Activated naive CD8-positive, alpha-beta T cell treated with anti-CD3 and anti-CD28 coated beads, Interleukin-2, amount 10 ng/mL, durations not matched to agents 7 days and 5 days (primary cell): ENCODE data around the gene RAB11FIP3. TPM values are rescaled to one million over a fixed set of nuclear protein-coding genes. Genes with fewer than 3 reads are reported as not detected.
"Not testable (repeated sequence)": the region's sequence is repeated elsewhere in the genome, so short reads cannot be mapped to it uniquely, and the experiment has no call there.

Experiments used
- ATAC-seq: fragments of 150-1000 bp; cut with Tn5 transposase; one replicate; pipeline ENCODE4 v1.10.0; 2021; ENCODE audit warnings: low read depth, moderate library complexity
- POLR2A ChIA-PET: fragments of 350-600 bp; sonication (Branson Sonifier 250); formaldehyde crosslinking; loops from one replicate; lab custom pipeline; 2021; ENCODE audit warnings: antibody characterized with exemption; lab: Charles Lee
- DNase-seq: peaks from one replicate; pipeline ENCODE4 v3.0.0; 2021
- H3K27ac Mint-ChIP-seq: one replicate; pipeline ENCODE4 v1.8.0; 2022; ENCODE audit warnings: mild to moderate bottlenecking, mixed read lengths
- H3K27me3 Mint-ChIP-seq: one replicate; pipeline ENCODE4 v1.8.0; 2022; ENCODE audit warnings: mild to moderate bottlenecking, moderate library complexity, mixed read lengths
- H3K36me3 Mint-ChIP-seq: one replicate; pipeline ENCODE4 v1.8.0; 2021; ENCODE audit warnings: mild to moderate bottlenecking, mixed read lengths
- H3K4me1 Mint-ChIP-seq: one replicate; pipeline ENCODE4 v1.8.0; 2021; ENCODE audit warnings: mixed read lengths
- H3K4me3 Mint-ChIP-seq: one replicate; pipeline ENCODE4 v1.8.0; 2022; ENCODE audit warnings: mild to moderate bottlenecking, moderate library complexity, mixed read lengths
- H3K9me3 Mint-ChIP-seq: one replicate; pipeline ENCODE4 v1.8.0; 2021; ENCODE audit warnings: mixed read lengths
- total RNA-seq, 2 experiments: library from RNA; stranded (reverse); gene quantifications; one replicate each; pipeline ENCODE4 v1.2.3, GENCODE V29; 2021

RAB11FIP3 gene
- total RNA-seq, 2 experiments from 2014 or later: 28.8 to 29.3 TPM

GRCh38 chr16:381789-382717 lies 43.4 kb upstream of the RAB11FIP3 start, which contains the start of gene PGAP6:
Gene PGAP6, minus strand, starts transcription at chr16:381978. Its CDS starts 157 bp downstream, at chr16:381821.
- peak within 1 kb of the TSS; percentile 34 for H3K27ac Mint-ChIP-seq
- ATAC-seq: peak; percentile 67
- peaks cover 9% of the 10 kb centered on the region for H3K4me1 Mint-ChIP-seq

GRCh38 chr16:383326-384051 lies 42.0 kb upstream of the RAB11FIP3 start:
- ATAC-seq: peak; percentile 23
- H3K4me3 Mint-ChIP-seq: peak overlapping the region; percentile 87

More at GRCh38 chr16:381789-382717, 43.4 kb upstream of the RAB11FIP3 start, which contains the start of gene PGAP6:
- Mint-ChIP-seq H3K9me3 (no peaks in the 10 kb centered on the region), H3K36me3 (no peaks in the 10 kb centered on the region), H3K4me3 (peak within 1 kb of the TSS; percentile 87), H3K27me3 (peaks cover 5% of the 10 kb centered on the region)
- DNase-seq: peak; percentile 82
- POLR2A ChIA-PET: interaction anchor here (1.2 to 4.6 kb wide), 3 partner anchors 10 to 19 kb away, joined by 3 to 27 read pairs (median 14); partner anchors contain the start of genes DECR2 and MRPL28

GRCh38 chr16:386641-387156 lies 38.8 kb upstream of the RAB11FIP3 start:
- no peak overlapping the region for H3K4me3 Mint-ChIP-seq
- H3K27me3 Mint-ChIP-seq: peaks cover 5% of the 10 kb centered on the region
- H3K36me3 Mint-ChIP-seq: no peaks in the 10 kb centered on the region
- DNase-seq (no peak), ATAC-seq (no peak)
- POLR2A ChIA-PET: interaction anchor here (0.6 kb wide), 1 partner anchor 923 kb away, joined by 3 read pairs; the partner anchor contains the start of gene UBE2I
- no peak overlapping the region for H3K27ac Mint-ChIP-seq
- peaks cover 2% of the 10 kb centered on the region for H3K9me3 Mint-ChIP-seq
- H3K4me1 Mint-ChIP-seq: peaks cover 10% of the 10 kb centered on the region

More at GRCh38 chr16:383326-384051, 42.0 kb upstream of the RAB11FIP3 start:
- peaks cover 9% of the 10 kb centered on the region for H3K4me1 Mint-ChIP-seq
- H3K9me3 Mint-ChIP-seq: no peaks in the 10 kb centered on the region
- peaks cover 5% of the 10 kb centered on the region for H3K27me3 Mint-ChIP-seq
- H3K27ac Mint-ChIP-seq: peak overlapping the region; percentile 65
- POLR2A ChIA-PET: interaction anchor here (0.6 to 2.6 kb wide), 3 partner anchors 8 to 160 kb away, joined by 3 to 14 read pairs (median 7); partner anchors contain the start of gene DECR2
- no peaks in the 10 kb centered on the region for H3K36me3 Mint-ChIP-seq
- peak; percentile 50 for DNase-seq

- H3K4me3 Mint-ChIP-seq, H3K36me3 Mint-ChIP-seq, H3K27me3 Mint-ChIP-seq, H3K27ac Mint-ChIP-seq, DNase-seq, POLR2A ChIA-PET, H3K9me3 Mint-ChIP-seq, ATAC-seq: not testable (repeated sequence)
- peaks cover 14% of the 10 kb centered on the region for H3K4me1 Mint-ChIP-seq
Observed at GRCh38 chr16:387761-388666, 37.4 kb upstream of the RAB11FIP3 start.

- Mint-ChIP-seq H3K27me3 (no peaks in the 10 kb centered on the region), H3K36me3 (no peaks in the 10 kb centered on the region), H3K4me1 (peaks cover 8% of the 10 kb centered on the region), H3K9me3 (peaks cover 2% of the 10 kb centered on the region), H3K4me3 (no peak overlapping the region), H3K27ac (no peak overlapping the region)
- DNase-seq (no peak), ATAC-seq (no peak)
- POLR2A ChIA-PET: no interaction called here
Observed at GRCh38 chr16:389352-389751, 36.1 kb upstream of the RAB11FIP3 start.

GRCh38 chr16:391885-392335 lies 33.5 kb upstream of the RAB11FIP3 start:
- H3K27me3 Mint-ChIP-seq: peaks cover 15% of the 10 kb centered on the region
- ATAC-seq (peak; percentile 78), DNase-seq (peak; percentile 70)
- peaks cover 10% of the 10 kb centered on the region for H3K4me1 Mint-ChIP-seq
- H3K9me3 Mint-ChIP-seq: peaks cover 2% of the 10 kb centered on the region
- POLR2A ChIA-PET: interaction anchor here (0.7 to 1.0 kb wide), 2 partner anchors 9 to 1029 kb away, joined by 3 read pairs; partner anchors contain the start of gene UQCC4
- no peak overlapping the region for H3K4me3 Mint-ChIP-seq
- H3K36me3 Mint-ChIP-seq: no peaks in the 10 kb centered on the region
- peak overlapping the region; percentile 48 for H3K27ac Mint-ChIP-seq

GRCh38 chr16:392450-393030 lies 32.9 kb upstream of the RAB11FIP3 start:
- Mint-ChIP-seq H3K4me3 (no peak overlapping the region), H3K36me3 (no peaks in the 10 kb centered on the region), H3K9me3 (peaks cover 2% of the 10 kb centered on the region), H3K27ac (peak overlapping the region; percentile 48), H3K27me3 (peaks cover 15% of the 10 kb centered on the region), H3K4me1 (peaks cover 10% of the 10 kb centered on the region)
- POLR2A ChIA-PET: interaction anchor here (0.7 to 1.0 kb wide), 2 partner anchors 10 to 1028 kb away, joined by 3 read pairs; partner anchors contain the start of gene UQCC4
- no peak for ATAC-seq
- DNase-seq: no peak

GRCh38 chr16:396199-396598 lies 29.2 kb upstream of the RAB11FIP3 start:
- ATAC-seq (no peak), DNase-seq (no peak)
- Mint-ChIP-seq H3K27ac (no peak overlapping the region), H3K27me3 (peaks cover 29% of the 10 kb centered on the region), H3K36me3 (no peaks in the 10 kb centered on the region), H3K9me3 (no peaks in the 10 kb centered on the region), H3K4me3 (peak overlapping the region; percentile 35), H3K4me1 (peaks cover 16% of the 10 kb centered on the region)
- POLR2A ChIA-PET: no interaction called here

- ATAC-seq (no peak), DNase-seq (no peak)
- Mint-ChIP-seq H3K36me3 (no peaks in the 10 kb centered on the region), H3K4me1 (peaks cover 16% of the 10 kb centered on the region), H3K27me3 (peaks cover 29% of the 10 kb centered on the region), H3K27ac (peak overlapping the region; percentile 68), H3K4me3 (peak overlapping the region; percentile 73), H3K9me3 (no peaks in the 10 kb centered on the region)
- POLR2A ChIA-PET: no interaction called here
Observed at GRCh38 chr16:396605-397004, 28.8 kb upstream of the RAB11FIP3 start.

GRCh38 chr16:397135-397661 lies 28.3 kb upstream of the RAB11FIP3 start, which contains the start of gene NME4:
Gene NME4, plus strand, starts transcription at chr16:397199. Its CDS starts 24 bp downstream, at chr16:397223.
- ATAC-seq: no peak
- H3K9me3 Mint-ChIP-seq: no peaks in the 10 kb centered on the region
- H3K4me3 Mint-ChIP-seq: peak within 1 kb of the TSS; percentile 73
- no peaks in the 10 kb centered on the region for H3K36me3 Mint-ChIP-seq
- DNase-seq: peak; percentile 45
- H3K27me3 Mint-ChIP-seq: peaks cover 29% of the 10 kb centered on the region
- H3K27ac Mint-ChIP-seq: peak within 1 kb of the TSS; percentile 68
- POLR2A ChIA-PET: no interaction called here
- peaks cover 12% of the 10 kb centered on the region for H3K4me1 Mint-ChIP-seq

- Mint-ChIP-seq H3K36me3 (no peaks in the 10 kb centered on the region), H3K4me1 (peaks cover 10% of the 10 kb centered on the region), H3K27me3 (peaks cover 29% of the 10 kb centered on the region), H3K9me3 (no peaks in the 10 kb centered on the region), H3K27ac (no peak overlapping the region), H3K4me3 (peak overlapping the region; percentile 32)
- POLR2A ChIA-PET: no interaction called here
- peak; percentile 44 for DNase-seq
- no peak for ATAC-seq
Observed at GRCh38 chr16:397736-398332, 27.6 kb upstream of the RAB11FIP3 start.
